Renal pelvis (tissue), 4 donors: ENCODE measurements around the gene NUAK1. TPM values are rescaled to one million over a fixed set of nuclear protein-coding genes. Genes with fewer than 3 reads are reported as not detected.

Experiments used
- DNase-seq: peaks from one replicate; pipeline ENCODE4 v3.0.0-alpha.2; 2013
- polyA plus RNA-seq, 3 donors: library from polyadenylated mRNA; unstranded; fragments of 120-200 nt; gene quantifications; one replicate each; pipeline ENCODE4 v1.2.1, GENCODE V29; 2013; ENCODE audit not compliant: insufficient read length in 3 of 3

The NUAK1 gene
- polyA plus RNA-seq, 3 donors: 9.7 to 11.9 (median 9.8) TPM

GRCh38 chr12:106113824-106114446, 24.8 kb downstream of the NUAK1 start:
- DNase-seq: no peak

DNA sequence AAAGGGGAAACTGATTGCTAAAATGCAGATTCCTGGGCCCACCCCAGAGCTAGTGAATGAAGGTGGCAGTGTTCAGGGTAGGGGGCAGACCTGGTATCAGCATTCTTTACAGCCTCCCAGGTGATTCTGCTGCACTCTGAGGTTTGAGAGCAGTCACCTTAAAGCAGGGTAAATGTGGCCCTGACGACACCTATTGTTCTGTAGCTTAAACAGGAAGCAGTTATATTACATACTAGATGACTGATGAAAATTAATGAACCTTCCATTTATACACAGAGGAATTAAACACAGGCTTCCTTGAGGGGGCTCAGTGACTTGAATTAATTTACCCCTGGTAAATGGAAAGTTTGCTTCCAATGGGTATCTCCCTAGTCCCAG, 25.3 kb downstream of the NUAK1 start:
- no peak for DNase-seq

DNA sequence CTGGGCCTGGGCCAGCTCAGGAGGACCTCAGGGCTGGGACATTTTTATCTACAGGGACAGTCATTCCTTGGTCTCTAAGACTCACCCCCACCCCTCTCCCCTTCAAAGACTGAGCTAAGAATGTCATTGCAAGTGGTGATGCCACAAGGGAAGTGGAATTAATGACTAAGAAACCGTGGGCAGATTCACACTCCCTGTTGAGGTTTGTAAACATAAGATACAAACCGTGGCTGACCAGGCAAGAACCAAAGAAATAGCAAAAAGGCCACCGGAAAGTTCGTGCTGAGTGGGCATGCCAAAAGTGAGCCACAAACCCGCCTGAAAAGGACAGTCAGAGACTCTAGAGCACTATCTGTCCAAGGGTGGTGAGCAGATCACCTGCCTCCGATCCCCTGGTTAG, 25.7 kb downstream of the NUAK1 start:
- no peak for DNase-seq

DNA sequence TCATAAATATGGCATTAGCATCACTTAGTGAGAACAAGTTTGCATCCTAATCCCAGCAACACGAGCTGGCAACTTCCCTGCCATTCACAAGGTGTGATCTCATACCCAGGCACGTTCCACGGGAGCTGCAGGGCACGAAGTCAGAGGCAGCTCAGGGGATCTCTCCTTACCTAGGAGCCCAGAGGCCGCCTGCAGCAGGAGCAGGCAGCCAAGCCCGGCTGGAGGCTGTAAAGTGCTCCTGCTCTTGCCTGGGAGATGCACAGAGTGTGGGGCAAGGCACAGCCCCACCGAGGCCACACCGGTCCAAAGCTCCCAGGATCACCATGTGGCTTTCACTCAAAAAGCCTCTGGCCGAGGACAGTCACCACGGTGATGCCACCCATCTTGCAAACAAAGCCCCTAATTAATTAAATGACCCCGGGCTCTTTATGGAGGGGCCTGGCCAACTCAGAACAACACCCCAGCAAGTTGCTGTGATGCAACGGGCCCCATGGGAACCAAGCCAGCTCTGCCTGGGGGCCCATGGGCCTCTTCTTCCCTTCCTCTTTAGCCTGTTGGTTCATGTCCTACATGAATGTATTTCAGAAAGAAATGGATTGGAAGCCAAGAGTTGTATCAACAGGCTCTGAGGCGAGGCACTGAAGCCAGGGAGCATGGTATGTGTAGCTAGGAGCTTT, 26.5 kb downstream of the NUAK1 start:
- no peak for DNase-seq

DNA sequence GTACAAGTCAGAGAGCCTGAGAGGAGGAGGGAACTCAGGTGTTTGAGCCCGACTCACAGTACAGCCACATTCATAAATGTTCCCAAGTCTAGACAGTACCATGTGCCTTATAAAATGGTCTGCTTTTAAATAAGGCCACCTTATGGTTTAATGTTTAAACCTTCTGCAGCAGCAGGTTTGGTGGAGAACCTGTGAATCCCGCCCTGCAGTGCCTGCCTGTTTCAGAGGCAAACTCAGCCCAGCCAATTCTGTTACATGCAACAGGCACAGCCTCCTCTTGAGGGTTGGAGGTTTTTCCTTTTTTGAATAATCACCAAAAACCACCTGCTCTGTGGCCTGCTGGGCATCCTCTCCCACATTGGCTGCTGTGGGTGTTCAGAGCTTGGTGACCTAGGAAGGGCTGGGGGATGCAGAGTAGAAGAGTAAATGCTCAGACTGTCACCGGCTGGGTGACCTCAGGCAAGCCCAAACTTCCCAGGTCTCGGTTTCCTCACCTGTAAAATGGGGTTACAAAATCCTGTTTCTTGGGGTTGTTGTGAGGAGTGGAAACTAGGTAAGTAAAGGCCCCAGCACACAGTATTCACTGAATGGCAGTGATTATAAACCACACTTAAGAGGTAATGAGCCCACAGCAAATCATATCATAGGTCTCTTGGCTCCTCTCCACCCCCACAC, 28.0 kb downstream of the NUAK1 start:
- no peak for DNase-seq

- DNase-seq: no peak
These were observed 29.4 kb downstream of the NUAK1 start for GRCh38 chr12:106109168-106109910.

- no peak for DNase-seq
These were observed 30.4 kb downstream of the NUAK1 start for GRCh38 chr12:106108185-106108835.

DNA sequence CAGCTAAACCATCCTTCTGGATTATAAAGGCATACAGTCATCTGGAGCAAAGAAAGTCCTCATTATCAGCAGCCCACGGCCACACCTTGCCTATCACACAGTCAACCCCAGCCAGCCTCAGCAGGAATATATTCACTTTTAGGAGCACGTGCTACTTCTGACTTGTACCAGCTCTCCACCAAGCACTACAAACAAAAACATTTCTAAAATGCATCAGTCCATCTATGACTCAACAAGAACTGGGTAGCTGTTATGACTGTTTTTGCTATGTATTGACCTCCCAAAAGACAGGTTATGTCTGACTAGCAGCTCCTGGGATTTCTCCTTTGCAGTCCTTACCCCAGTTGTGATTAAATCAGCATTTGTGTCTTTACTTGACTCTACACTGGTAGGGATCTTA, 31.2 kb downstream of the NUAK1 start:
- no peak for DNase-seq

DNA sequence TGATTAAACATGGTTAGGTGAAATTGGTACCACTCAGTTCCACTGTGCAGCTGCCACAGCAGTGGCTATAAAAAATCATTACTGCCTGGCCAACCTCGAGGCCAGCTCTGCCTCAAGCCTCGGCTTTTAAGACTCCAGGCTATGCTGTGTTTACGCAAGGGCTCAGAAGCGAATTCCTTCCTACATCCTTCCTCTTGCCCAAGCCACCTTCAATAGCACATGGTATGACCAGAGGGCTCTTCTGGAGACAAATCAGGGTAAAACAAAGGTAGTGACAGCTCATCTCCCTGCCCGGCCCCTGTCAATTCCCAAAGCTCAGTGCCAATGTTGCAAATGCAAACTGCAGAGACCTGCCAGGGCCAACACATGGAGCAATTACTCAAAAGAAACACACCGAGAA, 31.9 kb downstream of the NUAK1 start:
- DNase-seq: no peak

DNA sequence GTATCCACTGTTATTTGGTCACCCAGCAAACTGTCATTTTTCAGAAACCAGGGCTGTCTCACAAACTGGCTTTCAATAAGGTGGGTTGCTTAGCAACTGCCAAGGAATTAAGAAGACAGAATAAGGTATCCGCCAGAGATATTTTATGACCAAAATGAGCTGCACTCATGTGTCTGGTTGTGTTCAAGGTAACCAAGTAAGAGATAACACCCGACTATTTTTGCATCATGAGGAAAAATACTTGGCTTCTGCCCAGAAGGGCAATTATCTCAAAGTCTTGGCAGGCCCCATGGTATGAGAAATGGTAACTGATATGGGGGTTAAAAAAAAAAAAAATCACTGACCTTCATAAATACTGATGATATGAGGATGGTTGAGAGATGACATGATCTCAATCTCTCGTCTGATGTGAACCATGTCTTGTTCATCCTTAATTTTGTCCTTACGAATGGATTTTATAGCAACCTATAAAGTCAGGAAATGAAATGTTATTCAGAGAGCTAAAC, 32.6 kb downstream of the NUAK1 start:
- no peak for DNase-seq

DNA sequence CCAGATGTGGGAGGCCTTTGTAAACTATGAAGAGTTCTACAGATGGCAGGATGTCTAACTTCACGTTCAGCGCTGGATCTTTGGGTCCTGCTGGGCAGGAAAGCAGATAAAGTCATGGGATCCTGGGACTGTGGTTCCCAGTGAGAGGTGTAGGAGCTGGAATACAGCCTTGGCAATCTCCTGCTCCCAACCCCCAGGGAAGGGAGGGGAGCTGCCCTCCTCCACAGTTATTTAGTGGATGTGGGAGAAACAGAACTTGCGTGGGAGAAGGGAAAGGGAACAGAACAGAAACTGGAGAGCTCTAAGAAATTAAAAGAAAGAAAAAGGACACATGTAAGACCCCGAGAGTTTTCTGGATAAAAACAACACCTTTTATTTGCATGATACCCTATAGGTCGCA, 37.0 kb downstream of the NUAK1 start:
- DNase-seq: no peak

DNA sequence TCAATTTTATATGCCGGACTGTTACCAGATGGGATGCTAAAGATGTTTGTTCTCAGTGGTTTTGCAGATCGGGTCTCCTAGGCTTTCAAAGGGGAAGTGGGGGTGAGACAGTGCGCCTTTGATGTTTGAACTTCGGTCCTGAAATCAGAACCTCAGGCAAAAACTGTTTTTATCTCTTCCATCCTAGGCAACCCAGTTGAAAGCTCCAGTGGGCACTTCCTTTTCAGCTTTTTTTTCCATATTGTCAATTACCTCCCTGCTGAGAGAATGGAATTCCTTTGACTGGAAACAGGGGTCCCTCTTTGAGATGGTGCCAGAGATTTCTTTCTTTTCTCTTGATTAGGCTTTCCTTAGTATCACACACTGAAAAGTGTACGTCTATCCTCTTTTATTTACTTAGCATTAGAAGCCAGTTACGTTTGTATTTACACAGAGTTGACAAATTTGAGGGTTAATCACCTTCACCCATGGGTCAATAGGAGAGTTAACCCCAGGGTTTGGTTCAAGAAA, 40.0 kb downstream of the NUAK1 start:
- DNase-seq: no peak

DNA sequence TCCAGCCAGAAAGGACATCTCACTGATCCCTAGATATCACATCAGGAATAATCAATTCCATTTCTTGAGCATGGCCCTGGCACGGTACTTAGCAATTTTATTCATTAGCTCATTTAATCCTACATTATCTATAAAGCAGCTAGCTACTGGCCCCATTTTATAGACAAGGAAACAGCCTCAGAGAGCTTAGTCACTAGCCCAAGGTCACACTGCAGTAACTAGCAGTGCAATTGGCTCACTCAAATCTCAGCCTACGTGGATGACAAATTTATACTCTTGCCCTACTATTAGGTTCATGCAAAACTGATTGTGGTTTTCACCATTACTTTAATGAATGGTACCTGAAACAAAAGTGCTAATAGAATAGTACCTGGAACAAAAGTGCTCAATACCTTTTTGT, 41.7 kb downstream of the NUAK1 start:
- no peak for DNase-seq

DNA sequence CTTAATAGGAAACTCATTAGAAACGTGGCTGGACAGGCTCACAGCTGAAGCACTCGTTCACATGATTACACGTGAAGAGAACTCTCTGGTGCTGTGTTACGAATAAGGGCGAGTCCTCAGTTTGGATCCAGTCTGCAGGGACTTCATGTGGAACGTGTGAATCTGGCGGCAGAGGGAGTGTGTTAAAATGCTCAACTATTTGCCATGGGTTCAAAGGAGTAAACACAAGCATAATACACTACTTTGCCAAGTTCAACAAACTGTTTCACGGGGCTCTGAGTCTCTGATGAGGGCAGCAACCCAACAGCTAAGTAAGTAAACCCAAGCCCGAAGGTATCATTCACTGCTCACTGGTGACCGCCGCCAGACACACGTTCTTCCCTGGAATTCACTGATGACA, 42.4 kb downstream of the NUAK1 start:
- DNase-seq: peak; percentile 73

DNA sequence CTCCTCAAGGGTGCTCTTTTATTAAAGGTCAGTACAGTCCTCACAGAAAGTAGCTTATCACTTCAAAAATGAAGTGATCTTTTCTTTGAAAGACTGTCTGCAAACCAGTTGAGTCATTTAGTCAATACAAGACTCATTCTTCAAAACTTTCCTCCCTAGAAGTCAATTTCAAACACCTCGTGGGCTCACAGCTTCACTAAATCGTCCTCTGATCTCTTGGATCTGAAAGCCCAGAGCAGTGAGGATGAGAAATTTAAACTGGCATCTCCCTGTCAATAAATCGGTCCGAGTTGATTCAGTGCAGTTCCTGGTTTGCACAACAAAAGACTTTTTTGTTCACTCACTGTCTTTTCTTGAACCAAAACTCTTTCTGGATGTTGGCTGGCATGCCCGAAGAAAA, 44.5 kb downstream of the NUAK1 start:
- no peak for DNase-seq

- no peak for DNase-seq
These were observed 45.5 kb downstream of the NUAK1 start for GRCh38 chr12:106093246-106093645.

GRCh38 chr12:106091446-106091820, 47.3 kb downstream of the NUAK1 start:
- DNase-seq: no peak

DNA sequence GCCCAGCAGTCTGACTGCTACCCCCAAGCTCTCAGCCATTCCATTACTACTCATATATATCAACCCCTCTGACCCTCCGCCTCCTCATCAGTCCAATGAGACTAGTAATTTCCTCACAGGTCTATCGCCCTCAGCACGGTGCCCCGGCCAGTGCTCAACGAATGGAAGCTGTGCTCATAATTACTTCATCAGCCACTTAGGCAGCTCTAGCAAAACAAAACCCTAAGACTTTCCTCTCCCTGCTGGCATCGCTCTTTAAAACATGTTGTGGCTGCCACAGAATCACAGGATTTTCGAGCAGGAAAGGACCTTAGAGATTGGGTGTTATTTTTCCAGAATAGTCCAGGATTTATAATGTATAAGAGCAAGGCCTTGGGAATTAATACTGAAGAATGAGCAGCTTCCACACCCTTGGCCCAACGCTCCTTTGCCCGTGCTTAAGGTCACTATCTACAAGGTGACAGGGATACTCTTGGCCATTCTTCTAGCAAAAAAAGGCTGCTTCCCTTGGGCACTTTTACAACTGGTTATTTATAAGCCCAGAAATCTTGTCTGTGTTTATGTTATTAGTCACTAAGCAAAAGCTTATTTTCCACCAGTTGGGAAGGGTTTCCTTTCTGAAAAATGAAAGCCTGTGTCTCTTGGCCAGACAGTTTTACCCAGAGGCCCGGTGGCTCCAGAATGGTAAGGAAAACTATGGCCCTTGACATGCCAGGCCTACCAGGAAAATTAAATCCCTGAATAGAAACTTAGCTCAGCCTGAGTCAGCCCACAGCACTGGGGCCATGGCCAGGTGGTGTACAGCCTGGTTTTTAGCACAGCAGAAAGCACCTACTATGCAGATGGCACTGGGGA, 47.9 kb downstream of the NUAK1 start:
- no peak for DNase-seq

- DNase-seq: no peak
These were observed 48.8 kb downstream of the NUAK1 start for GRCh38 chr12:106089935-106090334.

GRCh38 chr12:106088811-106089485, 49.8 kb downstream of the NUAK1 start:
- no peak for DNase-seq
